Measurements from ENCODE around the gene MYLK4. TPM values are rescaled to one million over a fixed set of nuclear protein-coding genes. Genes with fewer than 3 reads are reported as not detected.
A peak's percentile ranks its signal among the peaks of the same experiment; 100 is the strongest.
"Not testable (repeated sequence)": the region's sequence is repeated elsewhere in the genome, so short reads cannot be mapped to it uniquely, and the experiment has no call there.

MYLK4 gene
- total RNA-seq, 4 donors from 2014 or later: 0.28 to 0.79 (median 0.46) TPM

- TF ChIP-seq, protein P1, sequence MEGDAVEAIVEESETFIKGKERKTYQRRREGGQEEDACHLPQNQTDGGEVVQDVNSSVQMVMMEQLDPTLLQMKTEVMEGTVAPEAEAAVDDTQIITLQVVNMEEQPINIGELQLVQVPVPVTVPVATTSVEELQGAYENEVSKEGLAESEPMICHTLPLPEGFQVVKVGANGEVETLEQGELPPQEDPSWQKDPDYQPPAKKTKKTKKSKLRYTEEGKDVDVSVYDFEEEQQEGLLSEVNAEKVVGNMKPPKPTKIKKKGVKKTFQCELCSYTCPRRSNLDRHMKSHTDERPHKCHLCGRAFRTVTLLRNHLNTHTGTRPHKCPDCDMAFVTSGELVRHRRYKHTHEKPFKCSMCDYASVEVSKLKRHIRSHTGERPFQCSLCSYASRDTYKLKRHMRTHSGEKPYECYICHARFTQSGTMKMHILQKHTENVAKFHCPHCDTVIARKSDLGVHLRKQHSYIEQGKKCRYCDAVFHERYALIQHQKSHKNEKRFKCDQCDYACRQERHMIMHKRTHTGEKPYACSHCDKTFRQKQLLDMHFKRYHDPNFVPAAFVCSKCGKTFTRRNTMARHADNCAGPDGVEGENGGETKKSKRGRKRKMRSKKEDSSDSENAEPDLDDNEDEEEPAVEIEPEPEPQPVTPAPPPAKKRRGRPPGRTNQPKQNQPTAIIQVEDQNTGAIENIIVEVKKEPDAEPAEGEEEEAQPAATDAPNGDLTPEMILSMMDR (IDR thresholded peaks at IDR 0.05): no peak
- no peak for DNase-seq (ENCODE audit: low spot score)
- peak; percentile 87 for ATAC-seq (ENCODE audit: low FRiP score)
These were observed 14.0 kb upstream of the MYLK4 start for GRCh38 chr6:2764610-2765165.

GRCh38 chr6:2763876-2764540, 13.3 kb upstream of the MYLK4 start:
- ATAC-seq (ENCODE audit: low FRiP score) (no peak), DNase-seq (ENCODE audit: low spot score) (no peak)
- TF ChIP-seq, protein P1 (IDR thresholded peaks at IDR 0.05): no peak

DNA sequence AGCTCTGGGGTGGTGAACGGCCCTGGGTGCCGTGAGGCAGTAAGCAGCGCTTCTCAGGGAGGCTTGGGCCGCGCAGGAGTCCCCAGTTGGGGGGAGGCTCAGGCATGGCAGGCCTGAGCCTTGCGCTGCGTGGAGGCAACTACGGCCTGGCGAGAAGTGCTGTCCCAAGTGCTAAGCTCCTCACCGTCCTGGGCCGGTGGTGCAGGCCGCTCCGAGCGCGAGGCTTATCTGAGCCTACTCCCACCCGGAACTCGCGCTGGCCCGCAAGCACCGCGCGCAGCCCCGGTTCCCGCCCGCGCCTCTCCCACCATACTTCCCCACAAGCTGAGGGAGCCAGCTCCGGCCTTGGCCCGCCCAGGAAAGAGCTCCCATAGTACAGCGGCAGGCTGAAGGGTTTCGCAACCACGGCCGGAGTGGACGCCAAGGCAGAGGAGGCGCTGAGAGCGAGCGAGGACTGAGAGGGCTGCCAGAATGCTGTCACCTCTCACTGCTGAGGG, 12.7 kb upstream of the MYLK4 start:
- TF ChIP-seq, protein P1 (IDR thresholded peaks at IDR 0.05): no peak
- no peak for DNase-seq (ENCODE audit: low spot score)
- no peak for ATAC-seq (ENCODE audit: low FRiP score)

- not testable (repeated sequence) for DNase-seq (ENCODE audit: low spot score); ATAC-seq (ENCODE audit: low FRiP score)
These were observed 12.1 kb upstream of the MYLK4 start for GRCh38 chr6:2762868-2763267.

DNA sequence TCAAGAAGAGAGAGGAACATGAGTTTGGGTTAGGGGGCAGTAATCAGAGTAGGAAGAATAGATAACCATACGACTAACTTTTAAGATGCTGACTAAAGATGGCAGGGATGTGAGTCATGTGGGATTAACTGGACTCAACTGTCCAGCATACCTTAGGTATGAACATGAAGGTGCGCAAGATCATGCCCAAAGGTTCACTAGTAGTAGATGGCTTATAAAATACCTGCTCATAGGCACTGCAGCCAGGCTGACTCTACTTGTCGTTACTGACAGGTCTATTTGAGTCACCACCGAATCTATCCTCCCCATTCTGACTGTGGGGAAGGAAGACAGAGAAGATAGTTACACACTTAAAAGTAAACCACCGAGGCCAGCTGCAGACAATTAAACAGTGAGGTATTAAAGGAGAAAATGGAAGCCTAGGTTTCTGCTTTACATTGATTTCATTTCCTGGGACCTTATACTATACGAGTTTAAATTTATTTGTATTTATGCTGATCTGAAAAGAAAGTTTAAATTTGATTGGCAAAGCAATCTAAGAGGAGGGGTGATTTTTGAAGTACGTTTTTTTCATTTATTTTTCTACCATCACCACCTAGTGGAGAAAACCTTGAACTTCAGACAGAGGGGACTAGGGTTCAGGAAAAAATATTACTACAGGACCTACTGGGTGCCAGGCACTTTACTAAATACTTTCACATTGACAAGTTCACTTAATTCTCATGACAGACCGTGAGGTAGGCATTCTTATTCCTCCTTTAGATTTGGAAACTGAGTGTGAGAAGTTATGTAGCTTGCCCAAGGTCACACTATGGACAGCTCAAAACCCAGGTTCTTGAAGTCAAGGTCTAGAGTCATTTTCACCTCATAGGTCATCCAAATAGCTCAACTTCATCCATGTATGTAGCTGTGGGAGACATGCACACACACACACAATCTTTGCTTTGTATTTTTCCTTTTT, 10.4 kb upstream of the MYLK4 start:
- ATAC-seq (ENCODE audit: low FRiP score) (no peak), DNase-seq (ENCODE audit: low spot score) (no peak)
- TF ChIP-seq, protein P1 (IDR thresholded peaks at IDR 0.05): no peak

GRCh38 chr6:2758980-2759379, 8.3 kb upstream of the MYLK4 start:
- DNase-seq (ENCODE audit: low spot score) (no peak), ATAC-seq (ENCODE audit: low FRiP score) (no peak)
- TF ChIP-seq, protein P1 (IDR thresholded peaks at IDR 0.05): no peak

DNA sequence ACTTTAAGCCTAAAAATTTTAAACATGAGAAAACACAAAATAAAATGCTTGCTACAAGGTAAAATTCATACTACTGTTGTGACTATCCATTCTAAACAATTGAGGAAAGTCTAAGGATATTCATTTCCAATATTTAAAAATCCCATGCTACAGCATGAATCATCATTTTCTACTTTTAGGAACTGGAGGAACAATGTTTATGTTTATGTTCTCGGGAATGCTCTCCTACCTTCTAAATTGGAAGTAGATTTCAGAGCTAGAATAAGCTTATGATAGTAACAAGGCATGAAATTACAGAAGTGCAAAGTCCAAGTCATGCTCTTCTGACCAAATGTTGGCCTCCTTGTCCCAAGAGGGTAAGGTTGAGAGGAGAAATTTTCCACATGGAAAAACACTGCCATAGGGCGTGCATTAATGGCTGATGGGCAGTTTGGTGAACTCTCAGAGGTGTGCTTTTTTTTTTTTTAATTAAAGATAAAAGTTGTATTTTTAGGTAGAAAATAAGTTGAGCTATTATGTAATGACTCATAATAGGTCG, 6.0 kb upstream of the MYLK4 start:
- DNase-seq (ENCODE audit: low spot score): no peak
- TF ChIP-seq, protein P1 (IDR thresholded peaks at IDR 0.05): no peak
- ATAC-seq (ENCODE audit: low FRiP score): no peak

Data from omental fat pad (tissue), 4 donors.